OCI-LY1 (cell line): ENCODE data around the gene D2HGDH.

Source experiments
- H2AFZ ChIP-seq: fragments of 200-600 bp; sonication (generic), shearing (Covaris generic); 2 replicates; pipeline ENCODE4 v1.6.0; 2014; ENCODE audit warnings: antibody characterized with exemption, mild to moderate bottlenecking, low read length
- H3F3A ChIP-seq: fragments of 200-600 bp; sonication (generic), shearing (Covaris generic); 2 replicates; pipeline ENCODE4 v1.6.0; 2014; ENCODE audit warnings: mild to moderate bottlenecking, antibody characterized with exemption, low read length, moderate library complexity; ENCODE audit not compliant: insufficient read depth
- H3K27ac ChIP-seq: fragments of 200-600 bp; sonication (generic); 2 replicates; pipeline ENCODE4 v1.5.1; 2014; ENCODE audit warnings: low read length, mixed run types, mild to moderate bottlenecking, low read depth; ENCODE audit not compliant: poor library complexity, severe bottlenecking
- H3K27me3 ChIP-seq: fragments of 200-600 bp; sonication (generic); 2 replicates; pipeline ENCODE4 v1.6.0; 2014; ENCODE audit warnings: antibody characterized with exemption, mild to moderate bottlenecking, low read length, moderate library complexity; ENCODE audit not compliant: insufficient read depth
- H3K36me3 ChIP-seq: fragments of 200-600 bp; sonication (generic); 2 replicates; pipeline ENCODE4 v1.6.1; 2014; ENCODE audit warnings: mild to moderate bottlenecking, antibody characterized with exemption, low read length, moderate library complexity, mixed read lengths; ENCODE audit not compliant: insufficient read depth
- H3K4me1 ChIP-seq: fragments of 200-600 bp; sonication (generic); 2 replicates; pipeline ENCODE4 v1.5.1; 2014; ENCODE audit warnings: mild to moderate bottlenecking, low read length, moderate library complexity; ENCODE audit not compliant: insufficient read depth, severe bottlenecking
- H3K4me2 ChIP-seq: fragments of 200-600 bp; sonication (generic), shearing (Covaris generic); 2 replicates; pipeline ENCODE4 v1.6.1; 2014; ENCODE audit warnings: low read length
- H3K4me3 ChIP-seq: fragments of 200-600 bp; sonication (generic); 2 replicates; pipeline ENCODE4 v1.5.1; 2014; ENCODE audit warnings: low read length, low read depth, mild to moderate bottlenecking, mixed read lengths; ENCODE audit not compliant: poor library complexity, severe bottlenecking
- H3K79me2 ChIP-seq: fragments of 200-600 bp; shearing (Covaris generic); 2 replicates; pipeline ENCODE4 v1.6.1; 2016; ENCODE audit warnings: mixed run types, low read length, mixed read lengths; ENCODE audit not compliant: insufficient read depth
- H3K9ac ChIP-seq: fragments of 200-600 bp; sonication (generic), shearing (Covaris generic); 2 replicates; pipeline ENCODE4 v1.6.1; 2014; ENCODE audit warnings: mild to moderate bottlenecking, low read length, mixed read lengths
- H3K9me2 ChIP-seq: fragments of 200-600 bp; sonication (generic), shearing (Covaris generic); 2 replicates; pipeline ENCODE4 v1.6.1; 2014; ENCODE audit warnings: low read depth, mild to moderate bottlenecking, low read length, mixed read lengths
- H3K9me3 ChIP-seq: fragments of 200-600 bp; shearing (Covaris generic); 2 replicates; pipeline ENCODE4 v1.6.1; 2014; ENCODE audit warnings: low read length, mixed read lengths
- H4K20me1 ChIP-seq: fragments of 200-600 bp; sonication (generic), shearing (Covaris generic); 2 replicates; pipeline ENCODE4 v1.6.0; 2016; ENCODE audit warnings: mild to moderate bottlenecking, low read length; ENCODE audit not compliant: insufficient read depth
- CTCF ChIP-seq: fragments of 200-600 bp; sonication (generic), shearing (Covaris generic); IDR thresholded peaks from 2 replicates; pipeline ENCODE4 v1.5.1; 2017; ENCODE audit warnings: mild to moderate bottlenecking, antibody characterized with exemption, low read length, moderate library complexity, mixed read lengths
- EZH2 ChIP-seq: fragments of 200-600 bp; sonication (generic), shearing (Covaris generic); IDR thresholded peaks from 2 replicates; pipeline ENCODE4 v1.8.0; 2017; ENCODE audit warnings: borderline replicate concordance, mixed run types, mild to moderate bottlenecking, antibody characterized with exemption, low read length, moderate library complexity, mixed read lengths

The D2HGDH gene

GRCh38 chr2:241702155-241703031 lies 32.0 kb upstream of the D2HGDH start:
- Histone ChIP-seq H3K27me3 (no peaks in the 10 kb centered on the region), H3K36me3 (peaks cover 30% of the 10 kb centered on the region), H3K9me2 (no peaks in the 10 kb centered on the region), H3K4me2 (peak overlapping the region; percentile 90), H4K20me1 (no peaks in the 10 kb centered on the region), H3K79me2 (peaks cover 7% of the 10 kb centered on the region; the same call in 1 of the 2 replicates), H3K4me3 (peak overlapping the region; percentile 77), H3F3A (no peaks in the 10 kb centered on the region), H3K4me1 (peaks cover 19% of the 10 kb centered on the region), H3K27ac (peak overlapping the region; percentile 77), H3K9me3 (peaks cover 6% of the 10 kb centered on the region), H2AFZ (no peak overlapping the region), H3K9ac (peak overlapping the region; percentile 93)
- TF ChIP-seq EZH2 (no peak), CTCF (peak; percentile 76)

- Histone ChIP-seq H3K36me3 (peaks cover 36% of the 10 kb centered on the region), H3K9ac (peak overlapping the region; percentile 82), H3K4me2 (peak overlapping the region; percentile 90), H3K79me2 (peaks cover 7% of the 10 kb centered on the region; the same call in 1 of the 2 replicates), H3K4me1 (peaks cover 19% of the 10 kb centered on the region), H3K9me2 (no peaks in the 10 kb centered on the region), H3K27me3 (no peaks in the 10 kb centered on the region), H2AFZ (no peak overlapping the region), H4K20me1 (no peaks in the 10 kb centered on the region), H3K27ac (no peak overlapping the region), H3K4me3 (peak overlapping the region; percentile 77), H3K9me3 (peaks cover 6% of the 10 kb centered on the region), H3F3A (no peaks in the 10 kb centered on the region)
- TF ChIP-seq EZH2 = no peak
- no peak for TF ChIP-seq CTCF
These were observed 31.3 kb upstream of the D2HGDH start for GRCh38 chr2:241703032-241703604.

GRCh38 chr2:241706537-241706936 lies 27.9 kb upstream of the D2HGDH start:
- Histone ChIP-seq H3K36me3 (peaks cover 63% of the 10 kb centered on the region), H3K4me1 (peaks cover 10% of the 10 kb centered on the region)
- TF ChIP-seq EZH2 (no peak), CTCF (no peak)

More at GRCh38 chr2:241706537-241706936, 27.9 kb upstream of the D2HGDH start:
- Histone ChIP-seq H3K79me2 (peaks cover 7% of the 10 kb centered on the region; the same call in 1 of the 2 replicates), H3K4me2 (no peak overlapping the region), H3K9me2 (no peaks in the 10 kb centered on the region), H3K9me3 (peaks cover 6% of the 10 kb centered on the region), H3K27me3 (no peaks in the 10 kb centered on the region), H3K9ac (no peak overlapping the region), H3F3A (no peaks in the 10 kb centered on the region), H3K27ac (no peak overlapping the region), H2AFZ (no peak overlapping the region), H4K20me1 (no peaks in the 10 kb centered on the region), H3K4me3 (no peak overlapping the region)
